BE2C (cell line): Measurements from ENCODE around the gene EIF2D.

Experiments used
- DNase-seq: peaks from one replicate; pipeline ENCODE4 v3.0.0-alpha.2; 2020
- H3K27me3 ChIP-seq: fragments of 250-450 bp; sonication (Bioruptor Pico); 2 replicates; pipeline ENCODE4 v1.5.1; 2020; ENCODE audit warnings: mild to moderate bottlenecking
- H3K36me3 ChIP-seq: fragments of 250-450 bp; sonication (Bioruptor Pico); 2 replicates; pipeline ENCODE4 v1.5.1; 2020; ENCODE audit warnings: mild to moderate bottlenecking
- H3K4me1 ChIP-seq: fragments of 250-450 bp; sonication (Bioruptor Pico); 2 replicates; pipeline ENCODE4 v1.5.1; 2020
- H3K4me3 ChIP-seq: 2 replicates; pipeline ENCODE4 v1.5.1; 2011; ENCODE audit warnings: low read depth, low read length
- H3K9me3 ChIP-seq: fragments of 250-450 bp; sonication (Bioruptor Pico); 2 replicates; pipeline ENCODE4 v1.5.1; 2020
- CTCF ChIP-seq: IDR thresholded peaks from 2 replicates; pipeline ENCODE4 v1.5.1; 2012; ENCODE audit warnings: mild to moderate bottlenecking, low read depth, low read length

EIF2D gene

GRCh38 chr1:206558794-206559671 is 53.2 kb downstream of the EIF2D start:
- Histone ChIP-seq H3K27me3 (peaks cover 6% of the 10 kb centered on the region), H3K4me1 (no peaks in the 10 kb centered on the region), H3K36me3 (no peaks in the 10 kb centered on the region), H3K9me3 (no peaks in the 10 kb centered on the region), H3K4me3 (no peak overlapping the region)
- TF ChIP-seq CTCF, result no peak
- no peak for DNase-seq

GRCh38 chr1:206557636-206558473 is 54.4 kb downstream of the EIF2D start:
- Histone ChIP-seq H3K4me1 (no peaks in the 10 kb centered on the region), H3K9me3 (no peaks in the 10 kb centered on the region), H3K4me3 (peak overlapping the region; percentile 68), H3K27me3 (peaks cover 6% of the 10 kb centered on the region), H3K36me3 (no peaks in the 10 kb centered on the region)
- TF ChIP-seq CTCF, result no peak
- no peak for DNase-seq

GRCh38 chr1:206556750-206557635 is 55.3 kb downstream of the EIF2D start:
- Histone ChIP-seq H3K9me3 (no peaks in the 10 kb centered on the region), H3K36me3 (no peaks in the 10 kb centered on the region), H3K27me3 (peaks cover 6% of the 10 kb centered on the region), H3K4me3 (peak overlapping the region; percentile 68), H3K4me1 (no peaks in the 10 kb centered on the region)
- peak; percentile 70 for DNase-seq
- no peak for TF ChIP-seq CTCF

- H3K4me3 ChIP-seq, result no peak overlapping the region
- no peak for DNase-seq
Observed at GRCh38 chr1:206556047-206556749, 56.1 kb downstream of the EIF2D start.

More at GRCh38 chr1:206556047-206556749, 56.1 kb downstream of the EIF2D start:
- no peaks in the 10 kb centered on the region for H3K4me1 ChIP-seq
- no peaks in the 10 kb centered on the region for H3K9me3 ChIP-seq
- no peaks in the 10 kb centered on the region for H3K36me3 ChIP-seq
- no peak for TF ChIP-seq CTCF
- peaks cover 9% of the 10 kb centered on the region for H3K27me3 ChIP-seq
